Measurements from ENCODE around the gene OR5M8.

Gene OR5M8

GRCh38 chr11:56453521-56453920 lies 37.6 kb downstream of the OR5M8 start:
- no peaks in the 10 kb centered on the region for H3K9me3 ChIP-seq (ENCODE audit: control insufficient read depth, insufficient read depth, low read depth, low read length)
- no peak overlapping the region for H3K4me3 ChIP-seq (ENCODE audit: low read depth, low read length)
- TF ChIP-seq ZNF529 (tag by site-specific recombination; IDR thresholded peaks at IDR 0.05; ENCODE audit: insufficient replicate concordance), result no peak
- no peak for TF ChIP-seq ZBTB10 (tag by site-specific recombination; IDR thresholded peaks at IDR 0.05)
- no peak for TF ChIP-seq ZNF292 (tag by site-specific recombination; IDR thresholded peaks at IDR 0.05; ENCODE audit: borderline replicate concordance, low read depth)
- TF ChIP-seq PRDM10 (tag by site-specific recombination; IDR thresholded peaks at IDR 0.05), result no peak
- no peak for TF ChIP-seq ZNF548 (tag by site-specific recombination; IDR thresholded peaks at IDR 0.05)
- no peak for TF ChIP-seq ZNF362 (tag by site-specific recombination; IDR thresholded peaks at IDR 0.05)
- TF ChIP-seq ZNF580 (tag by site-specific recombination; IDR thresholded peaks at IDR 0.05), result no peak
- TF ChIP-seq SP3 (tag by site-specific recombination; IDR thresholded peaks at IDR 0.05), result no peak
- TF ChIP-seq ZNF140 (tag by site-specific recombination; IDR thresholded peaks at IDR 0.05), result no peak
- TF ChIP-seq REST (tag by site-specific recombination; IDR thresholded peaks at IDR 0.05), result no peak
- no peak for TF ChIP-seq WT1 (tag by site-specific recombination; IDR thresholded peaks at IDR 0.05)
- TF ChIP-seq ZNF48 (tag by site-specific recombination; IDR thresholded peaks at IDR 0.05), result no peak
- no peak for TF ChIP-seq ZBTB26 (tag by site-specific recombination; optimal IDR thresholded peaks at IDR 0.05)
- no peak for TF ChIP-seq ZNF433 (tag by site-specific recombination; IDR thresholded peaks at IDR 0.05; ENCODE audit: low read depth)
- H3K4me1 ChIP-seq (ENCODE audit: control insufficient read depth, insufficient read depth, low read length), result no peaks in the 10 kb centered on the region
- no peaks in the 10 kb centered on the region for H3K36me3 ChIP-seq (ENCODE audit: control insufficient read depth in 2 of 2, insufficient read depth in 1 of 2, low read length in 2 of 2)
- H3K27ac ChIP-seq (ENCODE audit: extremely low read depth, low read depth, low read length), result no peak overlapping the region
- ChIA-PET POLR2A (no interaction called here), CTCF (no interaction called here)
